Mucosa of rectum (tissue), 2 donors: ENCODE results near the gene BABAM2.
A peak's percentile ranks its signal among the peaks of the same experiment; 100 is the strongest.
"Not testable (repeated sequence)": the region's sequence is repeated elsewhere in the genome, so short reads cannot be mapped to it uniquely, and the experiment has no call there.

Source experiments
- H3K27ac ChIP-seq, 2 donors: one replicate each; pipeline ENCODE4 v1.7.0; 2013; ENCODE audit warnings: inconsistent platforms in 2 of 2, low read depth in 2 of 2, low read length in 2 of 2
- H3K27me3 ChIP-seq, 2 donors: one replicate each; pipeline ENCODE4 v1.7.0; 2013; ENCODE audit warnings: low read length in 2 of 2; ENCODE audit not compliant: control insufficient read depth in 2 of 2, insufficient read depth in 2 of 2
- H3K36me3 ChIP-seq, 2 donors: one replicate each; pipeline ENCODE4 v1.7.0; 2013; ENCODE audit warnings: low read length in 2 of 2; ENCODE audit not compliant: control insufficient read depth in 2 of 2, insufficient read depth in 2 of 2
- H3K4me1 ChIP-seq, 2 donors: one replicate each; pipeline ENCODE4 v1.7.0; 2013; ENCODE audit warnings: low read length in 2 of 2, mild to moderate bottlenecking in 1 of 2; ENCODE audit not compliant: control insufficient read depth in 2 of 2, insufficient read depth in 2 of 2
- H3K4me3 ChIP-seq, 2 donors: one replicate each; pipeline ENCODE4 v1.7.0; 2013; ENCODE audit warnings: low read length in 2 of 2
- H3K9ac ChIP-seq, 2 donors: one replicate each; pipeline ENCODE4 v1.7.0; 2013; ENCODE audit warnings: low read length in 2 of 2, low read depth in 1 of 2, mild to moderate bottlenecking in 1 of 2
- H3K9me3 ChIP-seq, 2 donors: one replicate each; pipeline ENCODE4 v1.7.0; 2013; ENCODE audit warnings: low read length in 2 of 2; ENCODE audit not compliant: control insufficient read depth in 2 of 2
- donor health status: healthy.
- donor health status: Normal muscosa, but diverticular disease.

The BABAM2 gene

DNA sequence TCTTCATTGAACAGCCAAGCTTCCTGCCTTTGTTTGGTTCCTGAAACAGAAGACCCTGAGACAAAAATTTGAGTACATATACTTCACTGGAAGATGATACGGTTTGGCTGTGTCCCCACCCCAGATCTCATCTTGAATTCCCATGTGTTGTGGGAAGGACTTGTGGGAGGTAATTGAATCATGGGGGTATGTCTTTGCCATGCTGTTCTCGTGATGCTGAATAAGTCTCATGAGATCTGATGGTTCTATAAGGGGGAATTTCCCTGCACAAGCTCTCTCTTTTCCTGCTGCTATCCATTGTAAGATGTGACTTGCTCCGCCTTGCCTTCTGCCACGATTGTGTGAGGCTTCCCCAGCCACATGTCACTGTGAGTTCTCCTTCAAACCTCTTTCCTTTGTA, 76.5 kb downstream of the BABAM2 start:
- peaks cover 0 to 4% of the 10 kb centered on the region in 2 donors for H3K9me3 ChIP-seq
- H3K4me1 ChIP-seq = peaks cover 0 to 4% of the 10 kb centered on the region in 2 donors
- no peak overlapping the region for H3K9ac ChIP-seq
- H3K27ac ChIP-seq = peak overlapping the region in 1 of 2 donors; percentile 6
- peaks cover 0 to 3% of the 10 kb centered on the region in 2 donors for H3K36me3 ChIP-seq
- no peak overlapping the region for H3K4me3 ChIP-seq
- no peaks in the 10 kb centered on the region for H3K27me3 ChIP-seq

DNA sequence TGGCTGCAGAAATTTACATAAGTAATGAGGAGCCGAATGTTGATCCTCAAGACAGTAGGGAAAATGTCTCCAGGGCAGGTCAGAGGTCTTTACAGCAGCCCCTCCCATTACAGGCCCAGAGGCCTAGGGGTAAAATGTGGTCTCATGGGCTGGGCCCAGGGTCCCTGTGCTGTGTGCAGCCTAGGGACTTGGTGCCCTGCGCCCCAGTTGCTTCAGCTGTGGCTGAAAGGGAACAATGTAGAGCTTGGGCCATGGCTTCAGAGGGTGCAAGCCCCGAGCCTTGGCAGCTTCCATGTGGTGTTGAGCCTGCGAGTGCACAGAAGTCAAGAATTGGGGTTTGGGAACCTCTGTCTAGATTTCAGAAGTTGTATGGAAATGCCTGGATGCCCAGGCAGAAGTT, 77.5 kb downstream of the BABAM2 start:
- not testable (repeated sequence) for H3K9me3 ChIP-seq, H3K27me3 ChIP-seq, H3K9ac ChIP-seq, H3K4me3 ChIP-seq, H3K27ac ChIP-seq, H3K36me3 ChIP-seq, H3K4me1 ChIP-seq

DNA sequence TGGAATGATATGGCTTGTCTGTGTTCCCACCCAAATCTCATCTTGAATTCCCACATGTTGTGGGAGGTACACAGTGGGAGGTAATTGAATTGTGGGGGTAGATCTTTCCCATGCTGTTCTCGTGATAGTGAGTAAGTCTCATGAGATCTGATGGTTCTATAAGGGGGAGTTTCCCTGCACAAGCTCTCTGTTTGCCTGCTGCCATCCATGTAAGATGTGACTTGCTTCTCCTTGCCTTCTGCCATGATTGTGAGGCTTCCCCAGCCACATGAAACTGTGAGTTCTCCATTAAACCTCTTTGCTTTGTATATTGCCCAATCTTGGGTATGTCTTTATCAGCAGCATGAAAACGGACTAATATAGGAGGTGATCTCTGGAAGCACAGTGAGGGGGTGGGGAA, 78.4 kb downstream of the BABAM2 start:
- H3K27ac ChIP-seq, H3K27me3 ChIP-seq, H3K36me3 ChIP-seq, H3K4me3 ChIP-seq, H3K9me3 ChIP-seq, H3K4me1 ChIP-seq, H3K9ac ChIP-seq: not testable (repeated sequence)

DNA sequence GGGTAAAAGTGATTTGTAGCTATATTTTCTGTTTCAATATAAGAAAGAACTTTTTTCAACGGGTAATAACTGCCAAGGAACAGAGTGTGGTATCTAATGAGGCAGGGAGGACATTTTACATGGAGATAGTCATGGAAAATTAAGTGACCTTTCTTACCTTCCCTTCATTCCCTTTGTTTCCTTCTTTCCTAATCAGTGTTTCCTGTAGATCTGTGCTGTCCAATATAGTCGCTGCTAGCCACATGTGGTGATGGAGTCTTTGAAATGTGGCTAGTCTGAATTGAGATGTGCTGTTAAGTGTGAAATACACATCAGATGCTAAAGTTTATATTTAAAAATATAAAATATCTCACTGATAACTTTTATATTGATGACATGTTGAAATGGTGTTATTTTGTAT, 81.8 kb downstream of the BABAM2 start:
- H3K4me1 ChIP-seq = no peaks in the 10 kb centered on the region
- no peaks in the 10 kb centered on the region for H3K36me3 ChIP-seq
- no peaks in the 10 kb centered on the region for H3K9me3 ChIP-seq
- H3K4me3 ChIP-seq = no peak overlapping the region
- H3K27me3 ChIP-seq = no peaks in the 10 kb centered on the region
- H3K27ac ChIP-seq = no peak overlapping the region
- no peak overlapping the region for H3K9ac ChIP-seq

DNA sequence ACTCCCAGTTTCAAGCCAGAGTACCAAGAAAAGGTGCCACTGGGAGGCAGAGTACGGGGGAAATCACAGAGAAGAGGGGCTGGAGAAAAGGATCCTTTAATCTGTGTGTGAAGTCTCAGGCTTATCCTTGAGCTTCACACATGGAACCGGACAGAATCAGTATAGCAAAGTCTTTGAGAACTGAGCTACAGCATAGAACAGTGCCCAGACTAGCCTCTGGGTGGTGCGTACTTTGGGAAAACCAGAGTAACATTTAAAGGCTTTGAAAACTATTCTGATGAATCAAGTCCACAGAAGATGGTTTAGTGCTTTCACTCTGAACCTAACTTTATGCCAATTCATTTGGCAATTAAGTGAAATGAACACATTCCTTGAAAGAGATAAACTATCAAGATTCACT, 83.1 kb downstream of the BABAM2 start:
- H3K27ac ChIP-seq = no peak overlapping the region
- H3K9ac ChIP-seq = no peak overlapping the region
- no peak overlapping the region for H3K4me3 ChIP-seq
- H3K36me3 ChIP-seq = no peaks in the 10 kb centered on the region
- H3K9me3 ChIP-seq = no peaks in the 10 kb centered on the region
- H3K27me3 ChIP-seq = no peaks in the 10 kb centered on the region
- no peaks in the 10 kb centered on the region for H3K4me1 ChIP-seq

DNA sequence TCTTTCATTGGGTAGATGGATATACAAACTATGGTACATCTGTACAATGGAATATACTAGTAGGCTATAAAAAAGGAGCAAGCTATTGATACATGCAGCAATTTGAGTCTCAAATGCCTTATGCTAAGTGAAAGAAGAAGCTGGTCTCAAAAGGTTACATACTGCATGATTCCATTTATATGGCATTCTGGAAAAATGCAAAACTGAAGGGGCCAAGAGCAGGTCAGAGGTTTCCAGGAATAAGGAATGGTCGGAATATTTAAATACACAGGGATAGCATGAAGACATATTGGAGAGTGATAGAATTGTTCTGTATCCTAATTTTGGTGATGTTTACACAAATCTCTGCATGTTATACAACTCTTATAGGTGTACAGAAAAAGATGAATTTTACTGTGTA, 85.8 kb downstream of the BABAM2 start:
- Histone ChIP-seq H3K4me3 (no peak overlapping the region), H3K27ac (no peak overlapping the region), H3K9me3 (no peaks in the 10 kb centered on the region), H3K4me1 (no peaks in the 10 kb centered on the region), H3K36me3 (no peaks in the 10 kb centered on the region), H3K9ac (no peak overlapping the region), H3K27me3 (no peaks in the 10 kb centered on the region)

DNA sequence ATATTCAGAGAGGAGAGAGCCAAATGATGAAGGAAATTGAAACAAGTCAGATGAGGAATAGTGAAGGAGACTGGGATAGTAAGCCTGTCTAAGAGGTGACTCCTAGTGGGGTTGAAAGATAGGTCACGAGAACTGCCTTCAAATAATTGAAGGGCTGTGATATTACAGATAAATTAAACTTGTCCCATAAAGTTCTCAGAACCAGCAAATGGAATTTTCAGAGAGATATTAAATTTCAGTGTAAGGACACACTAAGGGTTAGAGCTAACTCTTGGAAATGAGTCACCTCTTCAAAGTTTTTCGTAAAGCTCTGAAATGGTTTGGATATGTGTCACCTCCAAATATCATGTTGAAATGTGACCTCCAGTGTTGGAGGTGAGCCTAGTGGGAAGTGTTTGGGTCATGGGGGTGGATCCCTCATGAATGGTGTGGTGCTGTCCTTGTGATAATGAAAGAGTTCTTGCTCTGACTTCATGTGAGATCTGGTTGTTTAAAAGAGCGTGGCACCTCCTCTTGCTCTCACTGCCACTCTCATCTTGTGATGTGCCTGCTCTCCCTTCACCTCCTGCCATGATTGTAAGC, 87.3 kb downstream of the BABAM2 start:
- no peaks in the 10 kb centered on the region for H3K9me3 ChIP-seq
- no peak overlapping the region for H3K9ac ChIP-seq
- H3K27me3 ChIP-seq = no peaks in the 10 kb centered on the region
- no peak overlapping the region for H3K4me3 ChIP-seq
- H3K36me3 ChIP-seq = no peaks in the 10 kb centered on the region
- H3K27ac ChIP-seq = no peak overlapping the region
- H3K4me1 ChIP-seq = no peaks in the 10 kb centered on the region

DNA sequence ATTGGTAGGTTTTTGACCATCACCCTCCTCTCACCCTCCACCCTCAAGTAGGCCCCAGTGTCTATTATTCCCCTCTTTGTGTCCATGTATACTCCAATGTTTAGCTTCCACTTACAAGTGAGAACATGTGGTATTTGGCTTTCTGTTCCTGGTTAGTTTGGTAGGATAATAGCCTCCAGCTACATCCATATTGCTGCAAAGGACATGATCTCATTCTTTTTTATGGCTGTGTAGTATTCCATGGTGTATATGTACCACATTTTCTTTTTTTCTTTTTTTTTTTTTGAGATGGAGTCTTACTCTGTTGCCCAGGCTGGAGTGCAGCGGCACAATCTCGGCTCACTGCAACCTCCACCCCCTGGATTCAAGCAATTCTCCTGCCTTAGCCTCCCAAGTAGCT, 88.2 kb downstream of the BABAM2 start:
- not testable (repeated sequence) for H3K4me1 ChIP-seq, H3K36me3 ChIP-seq, H3K27ac ChIP-seq, H3K9me3 ChIP-seq, H3K4me3 ChIP-seq, H3K27me3 ChIP-seq, H3K9ac ChIP-seq

DNA sequence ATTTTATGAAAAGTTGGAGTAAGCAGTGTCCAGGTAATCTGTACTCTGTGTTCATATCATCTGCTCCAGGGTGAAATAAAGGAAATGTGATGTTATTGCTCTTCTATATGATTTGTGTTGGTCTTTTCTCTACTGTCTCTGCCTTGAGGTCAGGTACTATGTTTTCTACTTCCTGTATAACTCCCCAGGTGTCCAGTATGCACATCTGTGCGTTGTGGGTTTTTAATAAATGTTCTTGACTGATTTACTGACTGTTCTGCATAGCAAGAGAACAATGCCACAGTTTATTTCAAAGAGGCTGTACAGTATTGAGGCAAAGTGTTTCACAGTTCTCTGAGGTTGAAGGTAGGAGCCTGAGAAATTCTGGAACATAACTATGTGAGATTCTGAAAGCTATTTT, 89.7 kb downstream of the BABAM2 start:
- Histone ChIP-seq H3K27ac (no peak overlapping the region), H3K4me1 (no peaks in the 10 kb centered on the region), H3K9ac (no peak overlapping the region), H3K27me3 (no peaks in the 10 kb centered on the region), H3K9me3 (no peaks in the 10 kb centered on the region), H3K36me3 (no peaks in the 10 kb centered on the region), H3K4me3 (no peak overlapping the region)

DNA sequence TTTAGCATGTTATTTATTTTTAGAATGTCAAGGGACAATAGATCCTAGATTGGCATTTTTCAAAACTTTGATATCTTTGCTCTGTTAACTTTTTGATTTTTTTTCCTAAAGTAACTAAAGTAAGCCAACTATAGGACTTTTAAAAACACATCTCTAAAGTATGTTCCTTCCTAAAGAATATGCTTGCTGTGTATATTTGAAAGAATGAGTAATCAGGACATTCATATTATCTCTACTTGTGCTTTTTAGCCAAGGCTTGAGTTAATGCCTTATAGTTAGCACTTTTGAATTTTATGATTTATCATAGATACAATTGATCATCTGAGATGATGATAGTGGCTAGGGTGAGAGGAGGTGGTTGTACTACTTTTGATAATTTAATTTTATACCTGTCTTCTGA, 93.6 kb downstream of the BABAM2 start:
- Histone ChIP-seq H3K4me1 (no peaks in the 10 kb centered on the region), H3K9ac (no peak overlapping the region), H3K27me3 (no peaks in the 10 kb centered on the region), H3K4me3 (no peak overlapping the region), H3K27ac (no peak overlapping the region), H3K36me3 (no peaks in the 10 kb centered on the region), H3K9me3 (no peaks in the 10 kb centered on the region)

DNA sequence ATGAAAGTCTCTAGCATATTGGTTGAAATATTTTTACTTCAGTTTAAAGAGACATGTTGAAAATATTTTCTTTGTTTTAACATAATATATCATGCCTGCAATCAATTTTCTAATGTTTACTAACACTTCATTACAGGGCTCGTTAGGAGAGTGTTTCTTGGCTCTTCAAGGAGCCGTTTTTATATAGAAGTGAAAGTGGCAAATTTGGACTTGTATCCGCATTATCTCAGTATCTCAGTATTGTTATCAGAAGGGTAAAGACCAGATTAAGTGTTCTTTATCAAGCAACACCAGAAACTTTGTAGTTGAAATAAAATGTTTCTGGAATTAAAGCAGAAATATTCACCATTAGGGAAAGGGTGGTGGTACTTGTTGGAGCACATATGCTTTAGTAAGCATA, 97.8 kb downstream of the BABAM2 start:
- Histone ChIP-seq H3K4me1 (no peaks in the 10 kb centered on the region), H3K27me3 (no peaks in the 10 kb centered on the region), H3K9ac (no peak overlapping the region), H3K9me3 (no peaks in the 10 kb centered on the region), H3K27ac (no peak overlapping the region), H3K4me3 (no peak overlapping the region), H3K36me3 (no peaks in the 10 kb centered on the region)
